Glutamatergic neuron (in vitro differentiated cells): ENCODE data around the gene STEAP2. TPM values are rescaled to one million over a fixed set of nuclear protein-coding genes. Genes with fewer than 3 reads are reported as not detected.

Source experiments
- DNase-seq: peaks from one replicate; pipeline ENCODE4 v3.0.0; 2022
- H3K27ac Mint-ChIP-seq: one replicate; pipeline ENCODE4 v1.8.0; 2020; ENCODE audit warnings: mild to moderate bottlenecking, mixed read lengths, inconsistent platforms; ENCODE audit not compliant: unreplicated experiment
- H3K27me3 Mint-ChIP-seq: one replicate; pipeline ENCODE4 v1.8.0; 2020; ENCODE audit warnings: mild to moderate bottlenecking, moderate library complexity, mixed read lengths, inconsistent platforms; ENCODE audit not compliant: unreplicated experiment
- H3K36me3 Mint-ChIP-seq: one replicate; pipeline ENCODE4 v1.8.0; 2020; ENCODE audit warnings: mild to moderate bottlenecking, mixed read lengths, inconsistent platforms; ENCODE audit not compliant: unreplicated experiment
- H3K4me1 Mint-ChIP-seq: one replicate; pipeline ENCODE4 v1.8.0; 2020; ENCODE audit warnings: mild to moderate bottlenecking, low read depth, mixed read lengths, inconsistent platforms; ENCODE audit not compliant: unreplicated experiment
- H3K4me3 Mint-ChIP-seq: one replicate; pipeline ENCODE4 v1.8.0; 2020; ENCODE audit warnings: mild to moderate bottlenecking, mixed read lengths, inconsistent platforms; ENCODE audit not compliant: unreplicated experiment
- H3K9me3 Mint-ChIP-seq: one replicate; pipeline ENCODE4 v1.8.0; 2020; ENCODE audit warnings: mild to moderate bottlenecking, moderate library complexity, mixed read lengths, inconsistent platforms; ENCODE audit not compliant: unreplicated experiment
- total RNA-seq: library from RNA; stranded (reverse); fragmentation: NEBNext Ultra II Directional; extraction: Animal tissue kit (Norgen Biotek cat#: 25700); gene quantifications from one replicate; pipeline ENCODE4 v1.2.1, GENCODE V29; 2021; ENCODE audit not compliant: unreplicated experiment
- TF ChIP-seq, protein P1 (sequence below): fragments of 200-600 bp; sonication (generic); IDR thresholded peaks from one replicate; pipeline ENCODE4 v1.5.0; 2021; ENCODE audit not compliant: partially characterized antibody, unreplicated experiment

STEAP2 gene
- total RNA-seq, 1 donor from 2014 or later: 0.59 TPM

DNA sequence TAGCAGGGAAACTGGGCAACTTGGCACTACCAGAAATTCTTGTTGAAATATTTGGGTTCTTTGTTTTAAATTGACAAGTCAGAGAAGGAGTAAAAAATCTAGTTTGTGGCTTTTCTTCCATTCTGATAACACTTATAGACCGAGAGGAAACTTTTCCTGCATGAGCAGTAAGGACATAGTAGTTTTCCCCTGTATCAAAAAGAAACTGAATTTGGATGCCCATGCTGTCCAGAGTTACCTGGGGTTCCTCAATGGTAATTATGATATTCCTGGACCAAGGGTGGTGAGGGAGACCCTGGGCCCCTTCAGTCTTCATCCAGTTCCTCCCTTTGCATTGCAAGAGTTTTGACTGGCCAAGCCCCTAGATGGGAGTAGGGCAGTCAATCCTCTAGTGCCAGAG is 19.9 kb upstream of the STEAP2 start:
- no peak for DNase-seq
- H3K27me3 Mint-ChIP-seq: no peaks in the 10 kb centered on the region
- no peak overlapping the region for H3K27ac Mint-ChIP-seq
- no peak overlapping the region for H3K4me3 Mint-ChIP-seq
- H3K4me1 Mint-ChIP-seq: no peaks in the 10 kb centered on the region
- H3K9me3 Mint-ChIP-seq: no peaks in the 10 kb centered on the region
- TF ChIP-seq, protein P1, sequence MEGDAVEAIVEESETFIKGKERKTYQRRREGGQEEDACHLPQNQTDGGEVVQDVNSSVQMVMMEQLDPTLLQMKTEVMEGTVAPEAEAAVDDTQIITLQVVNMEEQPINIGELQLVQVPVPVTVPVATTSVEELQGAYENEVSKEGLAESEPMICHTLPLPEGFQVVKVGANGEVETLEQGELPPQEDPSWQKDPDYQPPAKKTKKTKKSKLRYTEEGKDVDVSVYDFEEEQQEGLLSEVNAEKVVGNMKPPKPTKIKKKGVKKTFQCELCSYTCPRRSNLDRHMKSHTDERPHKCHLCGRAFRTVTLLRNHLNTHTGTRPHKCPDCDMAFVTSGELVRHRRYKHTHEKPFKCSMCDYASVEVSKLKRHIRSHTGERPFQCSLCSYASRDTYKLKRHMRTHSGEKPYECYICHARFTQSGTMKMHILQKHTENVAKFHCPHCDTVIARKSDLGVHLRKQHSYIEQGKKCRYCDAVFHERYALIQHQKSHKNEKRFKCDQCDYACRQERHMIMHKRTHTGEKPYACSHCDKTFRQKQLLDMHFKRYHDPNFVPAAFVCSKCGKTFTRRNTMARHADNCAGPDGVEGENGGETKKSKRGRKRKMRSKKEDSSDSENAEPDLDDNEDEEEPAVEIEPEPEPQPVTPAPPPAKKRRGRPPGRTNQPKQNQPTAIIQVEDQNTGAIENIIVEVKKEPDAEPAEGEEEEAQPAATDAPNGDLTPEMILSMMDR: no peak
- no peaks in the 10 kb centered on the region for H3K36me3 Mint-ChIP-seq

DNA sequence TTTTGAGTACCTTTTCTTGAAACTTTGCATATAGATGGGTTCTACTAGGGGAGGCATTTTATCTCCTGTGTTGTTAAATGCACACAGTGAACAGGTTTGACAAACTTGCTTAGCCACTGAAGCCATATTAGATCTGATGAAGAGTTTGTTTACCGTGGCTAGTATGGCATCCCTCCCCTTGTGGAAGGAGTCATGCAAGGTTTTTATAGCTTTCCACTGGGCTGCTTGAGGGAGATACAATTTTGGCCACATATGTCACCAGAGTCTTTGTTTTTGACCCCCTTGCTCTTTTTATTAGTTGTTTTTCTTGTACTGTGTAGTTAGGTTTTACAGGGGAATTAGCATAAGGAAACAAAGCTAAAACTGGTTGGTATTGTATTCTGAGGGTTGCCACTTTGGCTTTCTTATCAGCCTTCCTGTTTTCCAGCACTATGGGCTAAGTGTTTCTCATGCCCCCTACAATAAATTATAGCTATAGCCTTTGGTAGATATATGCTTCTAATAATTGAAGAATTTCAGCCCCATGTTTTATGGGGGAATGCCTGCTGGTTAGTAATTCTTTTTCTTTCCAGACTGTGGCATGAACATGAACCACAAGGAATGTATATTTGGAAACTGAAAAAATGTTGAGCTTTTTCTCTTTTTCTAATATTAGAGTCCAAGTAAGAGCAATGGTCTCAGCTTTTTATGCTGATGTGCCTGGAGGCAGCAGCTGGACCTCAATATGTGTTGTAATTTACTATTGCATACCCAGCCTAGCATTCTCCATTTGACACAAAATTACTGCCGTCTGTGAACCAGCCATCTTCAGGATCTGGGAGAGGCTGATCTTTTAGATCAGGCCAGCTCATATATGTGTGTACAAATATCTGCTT is 18.4 kb upstream of the STEAP2 start:
- H3K4me1 Mint-ChIP-seq: no peaks in the 10 kb centered on the region
- no peak for DNase-seq
- H3K36me3 Mint-ChIP-seq: no peaks in the 10 kb centered on the region
- H3K9me3 Mint-ChIP-seq: no peaks in the 10 kb centered on the region
- no peak overlapping the region for H3K4me3 Mint-ChIP-seq
- TF ChIP-seq, protein P1: no peak
- no peaks in the 10 kb centered on the region for H3K27me3 Mint-ChIP-seq
- H3K27ac Mint-ChIP-seq: no peak overlapping the region

GRCh38 chr7:90194911-90195809 is 16.4 kb upstream of the STEAP2 start:
- H3K4me1 Mint-ChIP-seq: no peaks in the 10 kb centered on the region
- no peak for DNase-seq
- no peaks in the 10 kb centered on the region for H3K9me3 Mint-ChIP-seq
- no peaks in the 10 kb centered on the region for H3K27me3 Mint-ChIP-seq
- no peaks in the 10 kb centered on the region for H3K36me3 Mint-ChIP-seq
- TF ChIP-seq, protein P1: no peak
- H3K4me3 Mint-ChIP-seq: no peak overlapping the region
- H3K27ac Mint-ChIP-seq: no peak overlapping the region

DNA sequence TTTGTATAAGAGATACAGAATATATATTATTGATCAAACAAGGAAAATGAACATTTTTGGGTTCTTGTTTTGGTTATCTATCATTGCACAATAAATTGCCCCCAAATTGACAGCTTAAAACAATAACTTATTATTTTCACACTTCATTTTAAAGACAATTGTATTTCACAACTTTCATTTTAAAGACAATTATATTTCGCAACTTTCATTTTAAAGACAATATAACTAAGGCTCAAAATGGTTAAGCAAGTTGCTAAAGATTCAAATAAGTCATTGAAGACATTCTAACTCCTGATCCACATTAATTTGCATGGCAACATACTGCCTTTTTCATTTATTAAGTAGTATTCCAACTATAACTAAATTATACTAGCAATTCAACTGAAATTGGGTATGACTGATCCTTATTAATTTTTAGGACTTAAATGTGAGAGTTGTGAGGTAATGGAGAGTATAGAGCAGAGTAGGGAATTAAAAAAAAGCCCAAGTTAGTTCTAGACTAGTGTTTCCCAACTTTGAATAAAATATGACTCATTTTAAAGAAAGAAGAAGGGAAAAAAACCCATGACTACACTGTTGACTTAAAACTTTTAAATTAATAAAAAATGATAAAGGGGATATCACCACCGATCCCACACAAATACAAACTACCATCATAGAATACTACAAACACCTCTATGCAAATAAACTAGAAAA is 9.9 kb upstream of the STEAP2 start:
- Mint-ChIP-seq H3K36me3 (no peaks in the 10 kb centered on the region), H3K4me3 (no peak overlapping the region), H3K27me3 (no peaks in the 10 kb centered on the region), H3K4me1 (no peaks in the 10 kb centered on the region), H3K27ac (no peak overlapping the region), H3K9me3 (no peaks in the 10 kb centered on the region)
- TF ChIP-seq, protein P1: no peak
- no peak for DNase-seq
